NB4 (cell line): ENCODE measurements around the gene SLC25A51.

Source experiments
- DNase-seq: peaks from one replicate; pipeline ENCODE4 v3.0.0; 2010; ENCODE audit warnings: low read depth
- H3K4me3 ChIP-seq: one replicate; pipeline ENCODE4 v1.5.1; 2011; ENCODE audit warnings: mild to moderate bottlenecking, low read depth, low read length, moderate library complexity
- CTCF ChIP-seq: IDR thresholded peaks from one replicate; pipeline ENCODE4 v1.5.1; 2012; ENCODE audit warnings: low read depth, low read length
- MAX ChIP-seq: IDR thresholded peaks from 2 replicates; pipeline ENCODE4 v1.6.1; 2011; ENCODE audit warnings: low read depth, low read length
- MYC ChIP-seq: IDR thresholded peaks from 2 replicates; pipeline ENCODE4 v1.6.1; 2011; ENCODE audit warnings: low read depth, low read length
- POLR2A ChIP-seq: IDR thresholded peaks from 2 replicates; pipeline ENCODE4 v1.6.1; 2011; ENCODE audit warnings: mild to moderate bottlenecking; ENCODE audit not compliant: insufficient read length; ENCODE audit errors: extremely low read depth

The SLC25A51 gene

GRCh38 chr9:37919956-37920335 is 16.0 kb upstream of the SLC25A51 start:
- TF ChIP-seq POLR2A: no peak
- TF ChIP-seq CTCF: no peak
- no peak for TF ChIP-seq MYC
- no peak for TF ChIP-seq MAX
- DNase-seq: no peak
- no peak overlapping the region for H3K4me3 ChIP-seq

DNA sequence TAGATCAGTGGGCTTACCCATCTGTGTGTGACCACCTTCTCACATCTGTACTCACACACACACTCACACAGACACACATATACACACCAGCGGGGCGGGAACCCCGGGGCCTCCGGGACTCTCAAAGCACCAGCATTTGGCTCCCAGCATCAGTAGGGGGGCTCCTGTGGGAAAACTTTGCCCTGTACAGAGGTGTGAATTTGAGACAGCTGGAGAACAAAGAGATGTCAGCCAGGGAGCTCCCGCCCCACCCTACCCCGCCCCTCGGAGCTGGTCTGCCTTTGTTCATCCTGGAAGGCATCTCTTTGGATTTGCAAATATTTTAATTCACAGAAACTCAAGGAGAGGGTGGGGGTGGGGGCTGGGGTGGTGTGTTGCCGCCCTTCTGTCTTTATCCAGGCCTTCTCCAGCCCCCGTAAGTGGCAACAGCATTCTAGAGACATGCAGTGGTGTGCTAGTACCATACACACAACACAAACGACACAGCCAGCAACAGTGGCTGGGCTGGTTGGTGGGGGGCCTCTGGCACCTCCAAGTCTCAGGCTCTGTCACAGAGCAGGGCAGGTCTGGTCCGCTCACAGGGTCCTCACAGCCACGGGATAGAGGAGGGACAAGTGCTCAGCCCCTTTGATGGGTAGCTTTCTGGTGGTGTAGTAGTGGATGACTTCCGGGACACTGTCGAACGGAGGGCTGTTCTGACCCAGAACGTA is 15.5 kb upstream of the SLC25A51 start:
- no peak overlapping the region for H3K4me3 ChIP-seq
- no peak for DNase-seq
- no peak for TF ChIP-seq MAX
- TF ChIP-seq POLR2A: no peak
- no peak for TF ChIP-seq MYC
- no peak for TF ChIP-seq CTCF

DNA sequence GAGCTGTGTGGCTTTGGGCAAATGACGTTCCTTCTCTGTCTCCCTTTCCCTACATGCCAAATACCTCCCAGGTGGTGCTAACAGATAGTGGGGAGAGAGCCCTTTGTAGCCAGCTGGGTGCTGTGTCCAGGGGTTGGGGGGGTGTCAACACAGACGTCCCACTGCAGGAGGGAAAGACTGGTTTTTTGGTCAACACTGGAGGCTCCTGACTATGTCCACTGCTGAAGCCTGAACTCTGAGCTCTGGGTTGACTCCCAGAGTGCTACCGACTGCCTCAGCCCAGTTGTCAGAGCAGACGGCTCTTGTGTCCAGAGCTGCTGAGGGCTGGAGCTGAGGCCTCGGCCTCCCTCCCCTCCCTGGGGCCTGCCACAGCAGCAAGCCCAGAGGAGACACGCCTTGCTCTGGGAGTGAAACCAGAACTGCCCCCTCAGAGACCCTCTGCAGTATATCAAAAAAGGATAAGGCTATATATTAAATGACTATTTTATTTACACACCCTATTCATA is 14.8 kb upstream of the SLC25A51 start:
- TF ChIP-seq POLR2A (no peak), MYC (no peak), MAX (no peak), CTCF (no peak)
- H3K4me3 ChIP-seq: no peak overlapping the region
- DNase-seq: no peak

DNA sequence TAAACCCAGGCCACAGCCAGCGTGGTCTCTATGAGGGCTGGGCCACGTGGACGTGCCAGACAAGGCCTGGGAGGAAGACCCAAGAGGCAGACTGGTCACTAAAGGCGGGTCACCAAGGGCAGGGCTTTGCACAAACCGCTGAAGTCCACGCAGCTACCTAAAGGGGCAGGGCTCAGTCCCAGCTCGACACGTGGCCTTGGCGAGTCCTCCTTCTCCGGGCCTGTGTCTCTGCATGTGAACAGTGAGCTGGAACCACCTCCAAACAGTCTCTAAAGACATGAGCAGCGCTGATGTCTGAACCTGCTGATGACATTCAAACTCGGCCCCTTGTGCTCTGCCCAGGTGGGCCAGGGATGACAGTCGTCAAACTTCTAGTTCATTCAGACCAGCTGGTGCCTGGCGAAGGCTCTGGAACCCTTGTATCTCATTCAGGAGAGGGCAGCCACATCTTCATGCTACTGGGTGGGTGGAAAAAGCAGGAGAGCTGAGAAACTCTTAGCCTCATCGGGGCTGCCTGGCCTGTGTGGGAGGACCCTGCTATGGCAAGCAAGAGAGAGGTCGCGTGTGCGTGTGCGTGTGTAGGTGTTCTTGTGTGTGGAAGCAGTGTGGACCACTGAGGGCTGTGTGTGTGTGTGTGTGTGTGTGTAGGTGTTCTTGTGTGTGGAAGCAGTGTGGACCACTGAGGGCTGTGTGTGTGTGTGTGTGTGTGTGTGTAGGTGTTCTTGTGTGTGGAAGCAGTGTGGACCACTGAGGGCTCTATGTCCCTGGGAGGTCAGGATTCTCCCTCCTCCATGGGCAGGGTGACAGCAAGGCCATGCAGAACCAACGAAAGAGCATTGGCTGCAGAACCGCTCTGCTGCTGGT is 14.1 kb upstream of the SLC25A51 start:
- no peak overlapping the region for H3K4me3 ChIP-seq
- no peak for TF ChIP-seq POLR2A
- no peak for TF ChIP-seq MAX
- TF ChIP-seq CTCF: no peak
- TF ChIP-seq MYC: no peak
- DNase-seq: no peak

- no peak overlapping the region for H3K4me3 ChIP-seq
- TF ChIP-seq MYC (no peak), MAX (no peak), POLR2A (no peak), CTCF (no peak)
- no peak for DNase-seq
Measured at GRCh38 chr9:37917313-37917731, 13.4 kb upstream of the SLC25A51 start.
